GM19023 (cell line): Measurements from ENCODE around the gene NSMCE3.

Experiments used
- ATAC-seq: cut with Tn5 transposase; IDR thresholded peaks from one replicate; pipeline ENCODE4 v1.9.1; 2021; ENCODE audit warnings: mild to moderate bottlenecking, moderate library complexity; ENCODE audit not compliant: unreplicated experiment

Gene NSMCE3

DNA sequence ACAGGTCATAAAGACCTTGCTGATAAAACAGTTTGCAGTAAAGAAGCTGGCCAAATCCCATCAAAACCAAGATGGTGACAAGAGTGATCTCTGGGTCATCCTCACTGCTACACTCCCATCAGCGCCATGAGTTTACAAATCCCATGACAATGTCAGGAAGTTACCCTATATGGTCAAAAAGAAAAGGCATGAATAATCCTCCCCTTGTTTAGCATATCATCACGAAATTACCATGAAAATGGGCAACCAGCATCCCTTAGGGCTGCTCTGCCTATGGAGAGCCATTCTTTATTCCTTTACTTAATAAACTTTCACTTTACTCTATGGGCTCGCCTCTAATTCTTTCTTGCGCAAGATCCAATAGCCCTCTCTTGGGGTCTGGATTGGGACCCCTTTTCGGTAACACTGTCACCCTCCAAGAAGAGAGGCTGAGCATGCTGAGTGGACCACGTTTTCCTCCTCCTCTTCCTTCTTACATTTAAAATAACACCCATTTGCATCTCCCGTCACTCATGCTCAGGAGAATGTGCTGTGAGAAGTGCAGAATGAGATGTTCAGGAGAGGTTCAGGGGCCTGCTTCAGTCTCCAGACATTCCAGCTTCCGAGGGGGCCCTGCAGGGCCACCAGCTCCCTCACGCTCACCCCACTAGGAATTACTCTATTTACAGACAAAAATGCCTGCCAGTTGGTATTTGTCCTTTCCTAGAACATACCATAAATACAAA is 47.3 kb downstream of the NSMCE3 start:
- ATAC-seq = no peak

DNA sequence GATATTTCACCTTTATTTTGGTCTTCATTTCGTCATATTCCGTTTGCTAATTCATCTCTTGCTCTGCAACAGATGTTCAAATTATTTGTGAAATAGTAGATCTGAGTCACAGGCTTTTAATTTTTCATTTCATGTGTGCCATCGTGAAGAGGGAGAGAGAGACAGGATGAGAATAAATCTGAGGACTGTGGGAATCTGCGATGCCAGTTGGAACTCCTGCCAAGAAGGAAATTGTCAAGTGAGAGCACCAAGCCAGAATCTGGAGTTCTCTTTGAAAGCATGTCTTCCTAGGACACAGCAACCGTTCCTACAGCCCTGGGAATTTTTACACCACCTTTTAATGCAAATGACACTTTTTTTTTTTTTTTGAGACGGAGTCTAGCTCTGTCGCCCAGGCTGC is 48.8 kb downstream of the NSMCE3 start:
- no peak for ATAC-seq

GRCh38 chr15:29216955-29217354 is 52.7 kb downstream of the NSMCE3 start:
- no peak for ATAC-seq
